GM12878 (cell line): ENCODE results near the gene SGMS1. TPM values are rescaled to one million over a fixed set of nuclear protein-coding genes. Genes with fewer than 3 reads are reported as not detected.

ENCODE experiments used
- ATAC-seq: fragments of 200-7000 bp; cut with Tn5 transposase; 3 replicates; pipeline ENCODE4 v1.9.1; 2020; ENCODE audit warnings: mild to moderate bottlenecking, moderate library complexity
- BruUV-seq: library from RNA; stranded (reverse); fragments of 400-500 nt; replicated peaks from 2 replicates; lab custom pipeline; 2021; lab: Mats Ljungman, UMichigan
- CTCF ChIA-PET: fragments of 300-600 bp; sonication (Branson Sonifier 250); formaldehyde crosslinking; extraction: SDS; loops from one replicate; lab custom pipeline; 2021; ENCODE audit warnings: inconsistent platforms; lab: Yijun Ruan, JAX
- POLR2A ChIA-PET: fragments of 350-600 bp; formaldehyde crosslinking; extraction: SDS; loops from one replicate; lab custom pipeline; 2021; ENCODE audit warnings: inconsistent platforms; lab: Charles Lee
- RAD21 ChIA-PET: fragments of 300-600 bp; sonication (Branson Sonifier 250); formaldehyde crosslinking; loops from one replicate; lab custom pipeline; 2023; ENCODE audit warnings: antibody characterized with exemption; ENCODE audit not compliant: unreplicated experiment; lab: Charles Lee
- SMC1A ChIA-PET: fragments of 300-600 bp; sonication (Branson Sonifier 250); formaldehyde crosslinking; loops from one replicate; lab custom pipeline; 2023; ENCODE audit not compliant: unreplicated experiment, uncharacterized antibody; lab: Charles Lee
- DNase-seq: peaks from one replicate; pipeline ENCODE4 v3.0.0-alpha.2; 2011; ENCODE audit warnings: low read depth, low spot score
- FAIRE-seq: peaks from 3 replicates; lab custom pipeline; 2011; peaks lifted over from hg19 to GRCh38; lab: Jason Lieb, UNC
- H2AFZ ChIP-seq: 2 replicates; pipeline ENCODE4 v1.6.0; 2011; ENCODE audit warnings: low read depth, low read length, control low read depth; ENCODE audit not compliant: control insufficient read depth
- H3K27ac ChIP-seq: 2 replicates; pipeline ENCODE4 v1.5.1; 2011; ENCODE audit warnings: control low read depth; ENCODE audit not compliant: control insufficient read depth, insufficient read depth
- H3K27me3 ChIP-seq, 2 experiments: replicated peaks in 1 of 2; 2 replicates each; pipeline versions ENCODE4 v1.6.0 to v1.6.1; 2011; ENCODE audit warnings: low read length in 1 of 2; ENCODE audit not compliant: control insufficient read depth in 2 of 2, insufficient read depth in 2 of 2
- H3K36me3 ChIP-seq, 2 experiments: 2 replicates each; pipeline ENCODE4 v1.5.1; 2011; ENCODE audit warnings: low read length in 1 of 2; ENCODE audit not compliant: control insufficient read depth in 2 of 2, insufficient read depth in 2 of 2
- H3K4me1 ChIP-seq: 2 replicates; pipeline ENCODE4 v1.6.1; 2011; ENCODE audit warnings: mild to moderate bottlenecking, low read length, moderate library complexity, mixed read lengths; ENCODE audit not compliant: control insufficient read depth, insufficient read depth
- H3K4me2 ChIP-seq: 2 replicates; pipeline ENCODE4 v1.6.0; 2011; ENCODE audit warnings: control low read depth; ENCODE audit not compliant: control insufficient read depth, insufficient read depth
- H3K4me3 ChIP-seq: fragments of 200-600 bp; sonication (generic); 2 replicates; pipeline ENCODE4 v1.5.1; 2016
- H3K79me2 ChIP-seq: 2 replicates; pipeline ENCODE4 v1.6.0; 2011; ENCODE audit warnings: low read length; ENCODE audit not compliant: control insufficient read depth, insufficient read depth
- H3K9ac ChIP-seq: 2 replicates; pipeline ENCODE4 v1.8.0; 2011; ENCODE audit warnings: low read length, control low read depth, mixed read lengths; ENCODE audit not compliant: control insufficient read depth, insufficient read depth
- H3K9me3 ChIP-seq: replicated peaks from 3 replicates; pipeline ENCODE4 v1.5.1; 2011; ENCODE audit warnings: mild to moderate bottlenecking, low read length; ENCODE audit not compliant: control insufficient read depth, insufficient read depth
- H4K20me1 ChIP-seq: 2 replicates; pipeline ENCODE4 v1.6.0; 2011; ENCODE audit not compliant: control insufficient read depth, insufficient read depth
- CHD2 ChIP-seq: IDR thresholded peaks from 2 replicates; pipeline ENCODE4 v1.6.1; 2011; ENCODE audit warnings: low read depth, low read length, improper control_type of control experiment, borderline replicate concordance
- ESRRA ChIP-seq: IDR thresholded peaks from 2 replicates; pipeline ENCODE4 v1.6.1; 2012; ENCODE audit warnings: mild to moderate bottlenecking, low read length, improper control_type of control experiment
- EZH2 ChIP-seq: IDR thresholded peaks from 2 replicates; pipeline ENCODE4 v1.6.1; 2012; ENCODE audit warnings: low read depth, mild to moderate bottlenecking, control low read depth, inconsistent platforms, low read length, borderline replicate concordance; ENCODE audit not compliant: control insufficient read depth
- MLLT1 ChIP-seq: fragments of 450-650 bp; IDR thresholded peaks from 2 replicates; pipeline ENCODE4 v1.6.1; 2016; ENCODE audit warnings: mild to moderate bottlenecking
- NR2C2 ChIP-seq: IDR thresholded peaks from 2 replicates; pipeline ENCODE4 v1.6.1; 2011; ENCODE audit warnings: borderline replicate concordance, low read depth; ENCODE audit not compliant: control insufficient read depth, insufficient read length
- POLR2AphosphoS5 ChIP-seq: IDR thresholded peaks from 2 replicates; pipeline ENCODE4 v1.6.1; 2011; ENCODE audit warnings: mild to moderate bottlenecking, low read length, inconsistent platforms
- YY1 ChIP-seq: IDR thresholded peaks from 2 replicates; pipeline ENCODE4 v1.6.1; 2011; ENCODE audit warnings: low read depth, mild to moderate bottlenecking, low read length
- ZNF592 ChIP-seq: fragments of 450-650 bp; IDR thresholded peaks from 2 replicates; pipeline ENCODE4 v1.6.1; 2017; ENCODE audit warnings: mild to moderate bottlenecking, moderate library complexity
- whole genome bisulfite sequencing: methylation state at CpG from one replicate; pipeline ENCODE4 v1.1.6; 2016; ENCODE audit warnings: low lambda C conversion rate; ENCODE audit not compliant: insufficient replicate concordance, insufficient coverage; ENCODE audit errors: missing lambda C conversion rate; 5-methylcytosine and 5-hydroxymethylcytosine counted together
- in situ Hi-C: fragments of 300-500 bp; cut with MboI; formaldehyde crosslinking; loops from 9 replicates; pipeline ENCODE4 v1.14.3; 2018; ENCODE audit warnings: mixed read lengths
- intact Hi-C: fragments of 100-400 bp; cut with micrococcal nuclease; formaldehyde crosslinking; loops from one replicate; pipeline ENCODE4 v1.14.2; 2022; ENCODE audit not compliant: unreplicated experiment
- polyA plus RNA-seq, 11 experiments: library from polyadenylated mRNA; depleted of rRNA in 4 of 11; unstranded in 6 of 11; stranded (reverse) in 5 of 11; fragments of >200 nt; fragmentation: Nextera tagmentation in 4 of 11; fragmentation: Illumina TruSeq in 1 of 11; extraction: Ambion mirVana in 4 of 11; extraction: Trizol in 1 of 11; gene quantifications; 1 replicate in 1 of 11; 2 replicates in 10 of 11; pipeline versions ENCODE4 v1.2.1 to v1.2.3, GENCODE V29; 2011 to 2016; ENCODE audit warnings: inconsistent platforms in 2 of 11, missing spikeins in 2 of 11, low read depth in 1 of 11
- total RNA-seq, 4 experiments: library from RNA; depleted of rRNA in 3 of 4; stranded (reverse); fragments of >200 nt in 3 of 4; fragmentation: Illumina TruSeq in 1 of 4; extraction: Trizol in 1 of 4; gene quantifications; 2 replicates each; pipeline versions ENCODE4 v1.2.1 to v1.2.3, GENCODE V29; 2013 to 2021
- TF ChIP-seq, protein P1 (sequence below): fragments of 450-650 bp; IDR thresholded peaks from 2 replicates; pipeline ENCODE4 v1.6.1; 2017; ENCODE audit warnings: mild to moderate bottlenecking, low read depth, inconsistent platforms; ENCODE audit not compliant: poor library complexity, severe bottlenecking

SGMS1 gene
- total and polyA plus RNA-seq, 10 of the 15 experiments (the other 5 are each of a cell fraction or from before 2014, with no cell fraction given): 1.4 to 14.5 (median 4.9) TPM

- TF ChIP-seq POLR2AphosphoS5 (peak; percentile 44; the same call in 1 of the 2 replicates), MLLT1 (peak; percentile 98), EZH2 (no peak)
These were observed 115.3 kb downstream of the SGMS1 start (continued) for GRCh38 chr10:50508315-50509051.

- BruUV-seq: no TSS peak
- ChIA-PET POLR2A (interaction anchor here (1.1 to 4.4 kb wide), 5 partner anchors 10 to 118 kb away, joined by 3 to 24 read pairs (median 3); no protein-coding TSS in a partner anchor), CTCF (interaction anchor here (0.7 to 3.5 kb wide), 11 partner anchors 8 to 195 kb away, joined by 3 to 15 read pairs (median 4); no protein-coding TSS in a partner anchor), SMC1A (interaction anchor here (0.8 to 8.7 kb wide), 21 partner anchors 9 to 247 kb away, joined by 3 to 78 read pairs (median 8); partner anchors contain the start of gene SGMS1), RAD21 (interaction anchor here (0.7 to 4.3 kb wide), 12 partner anchors 9 to 140 kb away, joined by 3 to 38 read pairs (median 10); partner anchors contain the start of gene SGMS1)
- Histone ChIP-seq H3K36me3 (no peaks in the 10 kb centered on the region), H3K9ac (no peak overlapping the region), H3K9me3 (no peaks in the 10 kb centered on the region), H3K4me3 (no peak overlapping the region), H3K4me2 (peak overlapping the region; percentile 2; the same call in 1 of the 2 replicates), H2AFZ (no peak overlapping the region), H4K20me1 (no peaks in the 10 kb centered on the region), H3K27ac (no peak overlapping the region), H3K27me3 (no peaks in the 10 kb centered on the region), H3K4me1 (peaks cover 64% of the 10 kb centered on the region), H3K79me2 (peaks cover 7% of the 10 kb centered on the region)
- in situ Hi-C loops: loop anchor here (5.0 kb wide), 1 partner anchor 75 kb away; no protein-coding TSS in a partner anchor
- 95% methylated on average over 5 of the region's 5 CpGs for WGBS
- FAIRE-seq (no peak), ATAC-seq (no peak), DNase-seq (no peak)
- intact Hi-C loops: loop anchor here (5.0 kb wide), 1 partner anchor 160 kb away; no protein-coding TSS in a partner anchor
- TF ChIP-seq, protein P1, sequence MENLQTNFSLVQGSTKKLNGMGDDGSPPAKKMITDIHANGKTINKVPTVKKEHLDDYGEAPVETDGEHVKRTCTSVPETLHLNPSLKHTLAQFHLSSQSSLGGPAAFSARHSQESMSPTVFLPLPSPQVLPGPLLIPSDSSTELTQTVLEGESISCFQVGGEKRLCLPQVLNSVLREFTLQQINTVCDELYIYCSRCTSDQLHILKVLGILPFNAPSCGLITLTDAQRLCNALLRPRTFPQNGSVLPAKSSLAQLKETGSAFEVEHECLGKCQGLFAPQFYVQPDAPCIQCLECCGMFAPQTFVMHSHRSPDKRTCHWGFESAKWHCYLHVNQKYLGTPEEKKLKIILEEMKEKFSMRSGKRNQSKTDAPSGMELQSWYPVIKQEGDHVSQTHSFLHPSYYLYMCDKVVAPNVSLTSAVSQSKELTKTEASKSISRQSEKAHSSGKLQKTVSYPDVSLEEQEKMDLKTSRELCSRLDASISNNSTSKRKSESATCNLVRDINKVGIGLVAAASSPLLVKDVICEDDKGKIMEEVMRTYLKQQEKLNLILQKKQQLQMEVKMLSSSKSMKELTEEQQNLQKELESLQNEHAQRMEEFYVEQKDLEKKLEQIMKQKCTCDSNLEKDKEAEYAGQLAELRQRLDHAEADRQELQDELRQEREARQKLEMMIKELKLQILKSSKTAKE: no peak
- TF ChIP-seq YY1: no peak
- TF ChIP-seq CHD2: no peak
- TF ChIP-seq ESRRA: no peak
- no peak for TF ChIP-seq NR2C2
- no peak for TF ChIP-seq EZH2
- TF ChIP-seq ZNF592: no peak
These were observed 116.7 kb downstream of the SGMS1 start for GRCh38 chr10:50506861-50507573.
